GM21528 (cell line): ENCODE measurements around the gene GTF2H2.
"Not testable (repeated sequence)": the region's sequence is repeated elsewhere in the genome, so short reads cannot be mapped to it uniquely, and the experiment has no call there.

Experiments used
- ATAC-seq: cut with Tn5 transposase; IDR thresholded peaks from one replicate; pipeline ENCODE4 v1.9.1; 2021; ENCODE audit warnings: mild to moderate bottlenecking, moderate library complexity; ENCODE audit not compliant: unreplicated experiment, low FRiP score

Gene GTF2H2

GRCh38 chr5:71014176-71014575 is 53.3 kb downstream of the GTF2H2 start:
- ATAC-seq, result no peak

GRCh38 chr5:71013575-71013974 is 53.9 kb downstream of the GTF2H2 start:
- no peak for ATAC-seq

DNA sequence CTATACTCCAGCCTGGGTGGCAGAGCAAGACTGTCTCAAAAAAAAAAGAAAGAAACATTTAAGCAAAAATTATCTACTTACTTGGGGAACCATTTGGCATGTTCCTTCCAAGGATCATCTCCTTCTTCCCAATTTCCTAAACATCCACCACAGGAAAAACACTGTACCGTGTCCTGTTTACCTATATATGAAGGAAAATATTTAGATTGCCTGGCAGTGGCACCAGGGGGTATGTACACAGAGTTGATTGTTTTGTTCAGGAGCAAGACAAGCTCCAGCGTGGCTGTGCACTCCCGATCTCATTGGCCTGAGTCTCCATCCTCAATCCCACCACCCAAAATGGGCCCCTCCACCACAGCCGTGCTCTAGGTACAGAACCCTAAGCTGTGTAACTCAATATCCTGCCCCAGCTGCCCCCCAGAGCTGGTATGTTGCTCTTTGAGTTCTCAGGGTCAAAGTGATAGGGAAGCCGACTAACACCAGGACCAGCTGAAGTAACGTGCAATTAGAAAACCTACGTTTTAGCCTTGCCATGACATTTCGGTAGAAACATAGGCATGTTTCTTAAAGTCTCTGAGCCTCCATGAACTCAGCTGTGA is 56.2 kb downstream of the GTF2H2 start:
- no peak for ATAC-seq

- ATAC-seq, result not testable (repeated sequence)
Observed at GRCh38 chr5:71006983-71007382, 60.5 kb downstream of the GTF2H2 start.
